Measurements from ENCODE around the gene TMEM131.

Gene TMEM131

GRCh38 chr2:97781981-97782380, 213.8 kb downstream of the TMEM131 start:
- TF ChIP-seq CTCF (conservative IDR thresholded peaks at IDR 0.05; ENCODE audit: low read length) = no peak
- DNase-seq (ENCODE audit: low read depth) = no peak
- H3K4me3 ChIP-seq (ENCODE audit: low read length) = no peak overlapping the region

GRCh38 chr2:97779141-97779540, 216.6 kb downstream of the TMEM131 start:
- no peak overlapping the region for H3K4me3 ChIP-seq (ENCODE audit: low read length)
- no peak for TF ChIP-seq CTCF (conservative IDR thresholded peaks at IDR 0.05; ENCODE audit: low read length)
- DNase-seq (ENCODE audit: low read depth) = no peak

GRCh38 chr2:97775074-97775473, 220.7 kb downstream of the TMEM131 start:
- H3K4me3 ChIP-seq (ENCODE audit: low read length) = no peak overlapping the region
- no peak for DNase-seq (ENCODE audit: low read depth)
- no peak for TF ChIP-seq CTCF (conservative IDR thresholded peaks at IDR 0.05; ENCODE audit: low read length)

GRCh38 chr2:97774425-97774824, 221.3 kb downstream of the TMEM131 start:
- DNase-seq (ENCODE audit: low read depth) = no peak
- peak; percentile 29 for TF ChIP-seq CTCF (conservative IDR thresholded peaks at IDR 0.05; ENCODE audit: low read length)
- no peak overlapping the region for H3K4me3 ChIP-seq (ENCODE audit: low read length)

GRCh38 chr2:97770445-97770844, 225.3 kb downstream of the TMEM131 start:
- no peak for TF ChIP-seq CTCF (conservative IDR thresholded peaks at IDR 0.05; ENCODE audit: low read length)
- no peak overlapping the region for H3K4me3 ChIP-seq (ENCODE audit: low read length)
- DNase-seq (ENCODE audit: low read depth) = no peak

GRCh38 chr2:97769711-97770110, 226.0 kb downstream of the TMEM131 start:
- no peak for TF ChIP-seq CTCF (conservative IDR thresholded peaks at IDR 0.05; ENCODE audit: low read length)
- no peak for DNase-seq (ENCODE audit: low read depth)
- no peak overlapping the region for H3K4me3 ChIP-seq (ENCODE audit: low read length)

GRCh38 chr2:97769308-97769707, 226.4 kb downstream of the TMEM131 start:
- no peak for DNase-seq (ENCODE audit: low read depth)
- no peak for TF ChIP-seq CTCF (conservative IDR thresholded peaks at IDR 0.05; ENCODE audit: low read length)
- no peak overlapping the region for H3K4me3 ChIP-seq (ENCODE audit: low read length)

Data from AG10803 (cell line).